ENCODE measurements around the gene TGFBR2. TPM values are rescaled to one million over a fixed set of nuclear protein-coding genes. Genes with fewer than 3 reads are reported as not detected.

Gene TGFBR2
- total RNA-seq, 2 donors from 2014 or later: 58.4 to 74.5 TPM

- Mint-ChIP-seq H3K27ac (peak overlapping the region; percentile 74), H3K27me3 (no peaks in the 10 kb centered on the region), H3K36me3 (ENCODE audit: low read depth) (peaks cover 10% of the 10 kb centered on the region), H3K4me3 (no peak overlapping the region), H3K4me1 (peaks cover 17% of the 10 kb centered on the region)
- H3K9me3 ChIP-seq (ENCODE audit: control insufficient read depth, low read length, poor library complexity, severe bottlenecking): no peaks in the 10 kb centered on the region
- no peak for DNase-seq
- no peak for ATAC-seq
Measured at GRCh38 chr3:30696403-30696819, 90.0 kb downstream of the TGFBR2 start.

GRCh38 chr3:30696896-30697295 lies 90.5 kb downstream of the TGFBR2 start:
- Mint-ChIP-seq H3K27ac (peak overlapping the region; percentile 81), H3K36me3 (ENCODE audit: low read depth) (peaks cover 10% of the 10 kb centered on the region), H3K4me3 (no peak overlapping the region), H3K27me3 (no peaks in the 10 kb centered on the region), H3K4me1 (peaks cover 17% of the 10 kb centered on the region)
- no peak for ATAC-seq
- no peaks in the 10 kb centered on the region for H3K9me3 ChIP-seq (ENCODE audit: control insufficient read depth, low read length, poor library complexity, severe bottlenecking)
- DNase-seq: no peak

- Mint-ChIP-seq H3K4me1 (peaks cover 8% of the 10 kb centered on the region), H3K27ac (no peak overlapping the region), H3K4me3 (no peak overlapping the region), H3K27me3 (no peaks in the 10 kb centered on the region), H3K36me3 (ENCODE audit: low read depth) (peaks cover 7% of the 10 kb centered on the region)
- DNase-seq (no peak), ATAC-seq (no peak)
- no peaks in the 10 kb centered on the region for H3K9me3 ChIP-seq (ENCODE audit: control insufficient read depth, low read length, poor library complexity, severe bottlenecking)
Measured at GRCh38 chr3:30698549-30698948, 92.1 kb downstream of the TGFBR2 start.

GRCh38 chr3:30699927-30700326 lies 93.5 kb downstream of the TGFBR2 start:
- no peaks in the 10 kb centered on the region for H3K9me3 ChIP-seq (ENCODE audit: control insufficient read depth, low read length, poor library complexity, severe bottlenecking)
- DNase-seq (no peak), ATAC-seq (no peak)
- Mint-ChIP-seq H3K4me1 (peaks cover 4% of the 10 kb centered on the region), H3K27me3 (no peaks in the 10 kb centered on the region), H3K36me3 (ENCODE audit: low read depth) (peaks cover 7% of the 10 kb centered on the region), H3K27ac (no peak overlapping the region), H3K4me3 (no peak overlapping the region)

- Mint-ChIP-seq H3K4me1 (peaks cover 4% of the 10 kb centered on the region), H3K4me3 (no peak overlapping the region), H3K36me3 (ENCODE audit: low read depth) (peaks cover 2% of the 10 kb centered on the region), H3K27me3 (no peaks in the 10 kb centered on the region), H3K27ac (no peak overlapping the region)
- no peaks in the 10 kb centered on the region for H3K9me3 ChIP-seq (ENCODE audit: control insufficient read depth, low read length, poor library complexity, severe bottlenecking)
- DNase-seq: no peak
- no peak for ATAC-seq
Measured at GRCh38 chr3:30700702-30701321, 94.4 kb downstream of the TGFBR2 start.

- Mint-ChIP-seq H3K36me3 (ENCODE audit: low read depth) (peaks cover 2% of the 10 kb centered on the region), H3K27me3 (no peaks in the 10 kb centered on the region), H3K4me1 (no peaks in the 10 kb centered on the region), H3K4me3 (no peak overlapping the region), H3K27ac (no peak overlapping the region)
- ATAC-seq: no peak
- H3K9me3 ChIP-seq (ENCODE audit: control insufficient read depth, low read length, poor library complexity, severe bottlenecking): no peaks in the 10 kb centered on the region
- DNase-seq: no peak
Measured at GRCh38 chr3:30702038-30702827, 95.8 kb downstream of the TGFBR2 start.

- no peak for DNase-seq
- no peaks in the 10 kb centered on the region for H3K9me3 ChIP-seq (ENCODE audit: control insufficient read depth, low read length, poor library complexity, severe bottlenecking)
- no peak overlapping the region for H3K4me3 Mint-ChIP-seq
- H3K4me1 Mint-ChIP-seq: no peaks in the 10 kb centered on the region
- H3K36me3 Mint-ChIP-seq (ENCODE audit: low read depth): no peaks in the 10 kb centered on the region
- no peak overlapping the region for H3K27ac Mint-ChIP-seq
- H3K27me3 Mint-ChIP-seq: no peaks in the 10 kb centered on the region
- ATAC-seq: no peak
Measured at GRCh38 chr3:30702828-30703397, 96.5 kb downstream of the TGFBR2 start.

GRCh38 chr3:30704931-30705890 lies 98.8 kb downstream of the TGFBR2 start:
- no peak for ATAC-seq
- no peak overlapping the region for H3K4me3 Mint-ChIP-seq
- no peak overlapping the region for H3K27ac Mint-ChIP-seq
- H3K36me3 Mint-ChIP-seq (ENCODE audit: low read depth): no peaks in the 10 kb centered on the region
- no peaks in the 10 kb centered on the region for H3K9me3 ChIP-seq (ENCODE audit: control insufficient read depth, low read length, poor library complexity, severe bottlenecking)
- H3K27me3 Mint-ChIP-seq: no peaks in the 10 kb centered on the region
- peaks cover 3% of the 10 kb centered on the region for H3K4me1 Mint-ChIP-seq
- DNase-seq: no peak

GRCh38 chr3:30707825-30708224 lies 101.4 kb downstream of the TGFBR2 start:
- peaks cover 3% of the 10 kb centered on the region for H3K4me1 Mint-ChIP-seq
- no peaks in the 10 kb centered on the region for H3K27me3 Mint-ChIP-seq
- no peak for ATAC-seq
- no peaks in the 10 kb centered on the region for H3K36me3 Mint-ChIP-seq (ENCODE audit: low read depth)
- H3K27ac Mint-ChIP-seq: no peak overlapping the region
- no peaks in the 10 kb centered on the region for H3K9me3 ChIP-seq (ENCODE audit: control insufficient read depth, low read length, poor library complexity, severe bottlenecking)
- no peak overlapping the region for H3K4me3 Mint-ChIP-seq
- no peak for DNase-seq

- H3K27ac Mint-ChIP-seq: no peak overlapping the region
- H3K27me3 Mint-ChIP-seq: no peaks in the 10 kb centered on the region
- H3K4me3 Mint-ChIP-seq: no peak overlapping the region
- ATAC-seq (no peak), DNase-seq (no peak)
- H3K9me3 ChIP-seq (ENCODE audit: control insufficient read depth, low read length, poor library complexity, severe bottlenecking): no peaks in the 10 kb centered on the region
- H3K36me3 Mint-ChIP-seq (ENCODE audit: low read depth): no peaks in the 10 kb centered on the region
- peaks cover 3% of the 10 kb centered on the region for H3K4me1 Mint-ChIP-seq
Measured at GRCh38 chr3:30708472-30708871, 102.1 kb downstream of the TGFBR2 start.

GRCh38 chr3:30710017-30710416 lies 103.6 kb downstream of the TGFBR2 start:
- Mint-ChIP-seq H3K4me1 (peaks cover 3% of the 10 kb centered on the region), H3K27me3 (no peaks in the 10 kb centered on the region), H3K36me3 (ENCODE audit: low read depth) (no peaks in the 10 kb centered on the region), H3K4me3 (no peak overlapping the region), H3K27ac (no peak overlapping the region)
- H3K9me3 ChIP-seq (ENCODE audit: control insufficient read depth, low read length, poor library complexity, severe bottlenecking): no peaks in the 10 kb centered on the region
- ATAC-seq (no peak), DNase-seq (no peak)

GRCh38 chr3:30711151-30711550 lies 104.8 kb downstream of the TGFBR2 start:
- Mint-ChIP-seq H3K27ac (no peak overlapping the region), H3K36me3 (ENCODE audit: low read depth) (no peaks in the 10 kb centered on the region), H3K4me3 (no peak overlapping the region), H3K4me1 (peaks cover 3% of the 10 kb centered on the region), H3K27me3 (no peaks in the 10 kb centered on the region)
- H3K9me3 ChIP-seq (ENCODE audit: control insufficient read depth, low read length, poor library complexity, severe bottlenecking): no peaks in the 10 kb centered on the region
- ATAC-seq (no peak), DNase-seq (no peak)

GRCh38 chr3:30711867-30712266 lies 105.5 kb downstream of the TGFBR2 start:
- H3K36me3 Mint-ChIP-seq (ENCODE audit: low read depth): no peaks in the 10 kb centered on the region
- no peak overlapping the region for H3K4me3 Mint-ChIP-seq
- no peak overlapping the region for H3K27ac Mint-ChIP-seq
- DNase-seq: no peak
- no peak for ATAC-seq
- no peaks in the 10 kb centered on the region for H3K27me3 Mint-ChIP-seq
- H3K9me3 ChIP-seq (ENCODE audit: control insufficient read depth, low read length, poor library complexity, severe bottlenecking): no peaks in the 10 kb centered on the region
- H3K4me1 Mint-ChIP-seq: peaks cover 3% of the 10 kb centered on the region

All from T-helper 17 cell (primary cell).